Spleen (tissue), 11 donors: ENCODE results near the gene VRTN. TPM values are rescaled to one million over a fixed set of nuclear protein-coding genes. Genes with fewer than 3 reads are reported as not detected.

Source experiments
- DNase-seq: peaks from one replicate; pipeline ENCODE4 v3.0.0-alpha.2; 2020
- H3K27ac ChIP-seq, 8 donors: fragments of 200-600 bp; sonication (generic) in 7 of 8; 1 replicate in 4 of 8; 2 replicates in 4 of 8; pipeline versions ENCODE4 v1.5.0 to v1.8.0; 2016 to 2021; ENCODE audit warnings: inconsistent platforms in 4 of 8, mild to moderate bottlenecking in 4 of 8, moderate library complexity in 1 of 8
- H3K27me3 ChIP-seq, 7 donors: fragments of 200-600 bp; sonication (generic) in 6 of 7; replicated peaks in 1 of 7; 1 replicate in 4 of 7; 2 replicates in 3 of 7; pipeline versions ENCODE4 v1.5.0 to v1.8.0; 2016 to 2021; ENCODE audit warnings: inconsistent platforms in 3 of 7, mild to moderate bottlenecking in 1 of 7
- H3K36me3 ChIP-seq, 6 donors: fragments of 200-600 bp; sonication (generic) in 5 of 6; 1 replicate in 4 of 6; 2 replicates in 2 of 6; pipeline versions ENCODE4 v1.5.0 to v1.8.0; 2016 to 2021; ENCODE audit warnings: inconsistent platforms in 2 of 6
- H3K4me1 ChIP-seq, 6 donors: fragments of 200-600 bp; sonication (generic) in 5 of 6; 1 replicate in 3 of 6; 2 replicates in 3 of 6; pipeline versions ENCODE4 v1.5.0 to v1.8.0; 2016 to 2021; ENCODE audit warnings: inconsistent platforms in 3 of 6
- H3K4me3 ChIP-seq, 8 donors: fragments of 200-600 bp; sonication (generic) in 7 of 8; 1 replicate in 4 of 8; 2 replicates in 4 of 8; pipeline versions ENCODE4 v1.5.0 to v1.8.0; 2016 to 2021; ENCODE audit warnings: inconsistent platforms in 4 of 8, mild to moderate bottlenecking in 4 of 8, moderate library complexity in 2 of 8
- H3K9me3 ChIP-seq, 8 donors: fragments of 200-600 bp; sonication (generic) in 7 of 8; 1 replicate in 4 of 8; 2 replicates in 4 of 8; pipeline versions ENCODE4 v1.5.0 to v1.8.0; 2016 to 2021; ENCODE audit warnings: inconsistent platforms in 4 of 8
- CTCF ChIP-seq, 11 experiments: fragments of 200-600 bp in 7 of 11; fragments of 450-650 bp in 4 of 11; sonication (generic) in 4 of 11; IDR thresholded peaks in 8 of 11; conservative IDR thresholded peaks in 3 of 11; 1 replicate in 7 of 11; 2 replicates in 4 of 11; pipeline versions ENCODE4 v1.4.0 to v1.8.0; 2016 to 2021; ENCODE audit warnings: antibody characterized with exemption in 11 of 11, inconsistent platforms in 4 of 11, mild to moderate bottlenecking in 1 of 11
- POLR2A ChIP-seq, 3 donors: fragments of 450-650 bp; IDR thresholded peaks; one replicate each; pipeline ENCODE4 v1.5.1; 2017; ENCODE audit warnings: antibody characterized with exemption in 3 of 3, mild to moderate bottlenecking in 1 of 3
- POLR2AphosphoS5 ChIP-seq, 3 donors: sonication (generic); formaldehyde crosslinking; IDR thresholded peaks; one replicate each; pipeline ENCODE4 v1.5.1; 2017; ENCODE audit warnings: antibody characterized with exemption in 3 of 3
- WGBS, 5 donors: extraction: QIAGEN DNeasy Blood & Tissue Kit in 3 of 5; methylation state at CpG; one replicate each; pipeline versions ENCODE4 v1.1.5 to v1.1.7; 2013 to 2018; 5-methylcytosine and 5-hydroxymethylcytosine counted together
- intact Hi-C: fragments of 100-400 bp; cut with DNase I; formaldehyde crosslinking; loops from one replicate; pipeline ENCODE4 v1.15.0; 2023; ENCODE audit warnings: low total_unique reads
- polyA plus RNA-seq, 3 donors: library from polyadenylated mRNA; stranded (reverse); fragments of 200-250 nt; gene quantifications; one replicate each; pipeline ENCODE4 v1.2.1, GENCODE V29; 2013
- total RNA-seq, 7 donors: library from RNA; depleted of rRNA in 3 of 7; stranded (reverse); fragments of >200 nt in 3 of 7; fragmentation: NEBNext Ultra II Directional in 4 of 7; extraction: Animal tissue kit (Norgen Biotek cat#: 25700) in 4 of 7; gene quantifications; one replicate each; pipeline versions ENCODE4 v1.1.0 to v1.2.1, GENCODE V29; 2016 to 2021
- donor health status: healthy with polysubstance abuse.
- donor health status: DM: no; HTN: no; CAD: no; lungs with moderate emphysema.
- donor health status: DM: no; HTN: no; CAD: no.
- donor health status: Bipolar disorder and iron deficiency.
- donor health status: healthy.
- donor health status: DM: no; HTN: no; CAD: no.
- donor health status: DM: yes; HTN: yes; CAD: no.

Gene VRTN
- total and polyA plus RNA-seq, 10 donors = 0.07 to 0.21 (median 0.10) TPM; not detected in 7

- H3K9me3 ChIP-seq = no peaks in the 10 kb centered on the region
- no peak overlapping the region for H3K27ac ChIP-seq
- H3K4me1 ChIP-seq = peaks cover 21 to 38% (median 31%) of the 10 kb centered on the region in 6 donors
- no peak for DNase-seq
- intact Hi-C loops = no loop called here
- no peak overlapping the region for H3K4me3 ChIP-seq
- no peak for TF ChIP-seq CTCF (IDR thresholded peaks at IDR 0.05 in 8 of 11, conservative IDR thresholded peaks at IDR 0.05 in 3 of 11)
- 78 to 88% (median 84%) methylated on average over 6 to 7 of the region's 7 CpGs for WGBS, 5 donors
- no peaks in the 10 kb centered on the region for H3K36me3 ChIP-seq
- H3K27me3 ChIP-seq = peaks cover 0 to 7% (median 0%) of the 10 kb centered on the region in 7 donors
Measured at GRCh38 chr14:74404435-74404834, 56.2 kb downstream of the VRTN start.

- no peaks in the 10 kb centered on the region for H3K36me3 ChIP-seq
- H3K27me3 ChIP-seq = peaks cover 0 to 10% (median 0%) of the 10 kb centered on the region in 7 donors
- no peak overlapping the region for H3K27ac ChIP-seq
- H3K4me1 ChIP-seq = peaks cover 21 to 34% (median 30%) of the 10 kb centered on the region in 6 donors
- intact Hi-C loops = no loop called here
- 85 to 95% (median 90%) methylated on average over 2 to 4 of the region's 4 CpGs for WGBS, 5 donors
- no peak for TF ChIP-seq POLR2AphosphoS5 (IDR thresholded peaks at IDR 0.05)
- H3K4me3 ChIP-seq = no peak overlapping the region
- DNase-seq = no peak
- H3K9me3 ChIP-seq = no peaks in the 10 kb centered on the region
Measured at GRCh38 chr14:74405663-74406062, 57.4 kb downstream of the VRTN start.

- DNase-seq = no peak
- 85 to 90% (median 89%) methylated on average over 7 to 17 of the region's 17 CpGs for WGBS, 5 donors
Measured at GRCh38 chr14:74407021-74407800, 58.9 kb downstream of the VRTN start.

GRCh38 chr14:74407801-74408154, 59.5 kb downstream of the VRTN start:
- no peak overlapping the region for H3K4me3 ChIP-seq
- intact Hi-C loops = no loop called here

More at GRCh38 chr14:74407021-74407800, 58.9 kb downstream of the VRTN start:
- Histone ChIP-seq H3K4me3 (no peak overlapping the region), H3K4me1 (peaks cover 5 to 18% (median 15%) of the 10 kb centered on the region in 6 donors), H3K27ac (no peak overlapping the region), H3K36me3 (no peaks in the 10 kb centered on the region), H3K9me3 (no peaks in the 10 kb centered on the region), H3K27me3 (peaks cover 0 to 10% (median 0%) of the 10 kb centered on the region in 7 donors)
- TF ChIP-seq CTCF (IDR thresholded peaks at IDR 0.05 in 8 of 11, conservative IDR thresholded peaks at IDR 0.05 in 3 of 11) (no peak), POLR2A (IDR thresholded peaks at IDR 0.05) (no peak), POLR2AphosphoS5 (IDR thresholded peaks at IDR 0.05) (no peak)
- intact Hi-C loops = no loop called here

More at GRCh38 chr14:74407801-74408154, 59.5 kb downstream of the VRTN start:
- 69 to 85% (median 80%) methylated on average over 5 of the region's 5 CpGs for WGBS, 5 donors
- Histone ChIP-seq H3K4me1 (peaks cover 0 to 13% (median 9%) of the 10 kb centered on the region in 6 donors), H3K27ac (no peak overlapping the region), H3K27me3 (peaks cover 0 to 10% (median 0%) of the 10 kb centered on the region in 7 donors), H3K36me3 (no peaks in the 10 kb centered on the region), H3K9me3 (no peaks in the 10 kb centered on the region)
- no peak for DNase-seq
- TF ChIP-seq POLR2AphosphoS5 (IDR thresholded peaks at IDR 0.05) (no peak), CTCF (IDR thresholded peaks at IDR 0.05 in 8 of 11, conservative IDR thresholded peaks at IDR 0.05 in 3 of 11) (no peak), POLR2A (IDR thresholded peaks at IDR 0.05) (no peak)
